ENCODE data around the gene TNC. TPM values are rescaled to one million over a fixed set of nuclear protein-coding genes. Genes with fewer than 3 reads are reported as not detected.

Gene TNC
- total and polyA plus RNA-seq, 2 donors (not counting 3 experiments of a cell fraction or from before 2014, with no cell fraction given): 0.29 TPM; not detected in 1

- intact Hi-C loops (cut with micrococcal nuclease): no loop called here
- no peak for TF ChIP-seq MYC (IDR thresholded peaks at IDR 0.05; ENCODE audit: low read depth, low read length)
- CTCF ChIA-PET: no interaction called here
Measured at GRCh38 chr9:115115924-115116323, 2.0 kb downstream of the TNC start.

GRCh38 chr9:115115117-115115880 is 2.7 kb downstream of the TNC start:
- no peak overlapping the region for H2AFZ ChIP-seq (ENCODE audit: low read depth, low read length)
- no TSS peak for BruUV-seq (replicated peaks)
- CTCF ChIA-PET: no interaction called here
- H3K9me1 ChIP-seq (replicated peaks; ENCODE audit: control insufficient read depth, extremely low read depth, insufficient read depth, low read length): no peaks in the 10 kb centered on the region
- H3K9ac ChIP-seq (replicated peaks; ENCODE audit: extremely low read depth, insufficient read depth, low read length): no peak overlapping the region
- no peak for DNase-seq (ENCODE audit: low read depth, low spot score)
- no peaks in the 10 kb centered on the region for H4K20me1 ChIP-seq (replicated peaks; ENCODE audit: control insufficient read depth, extremely low read depth, insufficient read depth, low read length)
- H3K9me3 ChIP-seq (replicated peaks; ENCODE audit: control insufficient read depth, insufficient read depth, low read length): no peaks in the 10 kb centered on the region
- H3K4me2 ChIP-seq (ENCODE audit: insufficient read depth, low read length): no peak overlapping the region
- no peaks in the 10 kb centered on the region for H3K36me3 ChIP-seq (ENCODE audit: control insufficient read depth in 2 of 2, extremely low read depth in 1 of 2, insufficient read depth in 2 of 2, low read length in 2 of 2)
- H3K27me3 ChIP-seq (ENCODE audit: control insufficient read depth in 2 of 2, insufficient read depth in 2 of 2, low read length in 2 of 2): no peaks in the 10 kb centered on the region
- TF ChIP-seq MAX (IDR thresholded peaks at IDR 0.05; ENCODE audit: insufficient read depth, insufficient read length) (no peak), JUN (IDR thresholded peaks at IDR 0.05; ENCODE audit: borderline replicate concordance, insufficient read depth, insufficient read length, low read depth) (no peak)
- no peak overlapping the region for H3K27ac ChIP-seq (ENCODE audit: insufficient read depth, low read depth, low read length)
- FAIRE-seq: no peak
- no peaks in the 10 kb centered on the region for H3K79me2 ChIP-seq (ENCODE audit: control insufficient read depth, insufficient read depth, low read length)
- H3K4me1 ChIP-seq (ENCODE audit: control insufficient read depth, extremely low read depth, insufficient read depth, low read length): no peaks in the 10 kb centered on the region
- POLR2A ChIA-PET: no interaction called here
- intact Hi-C loops (cut with micrococcal nuclease): no loop called here
- dilution Hi-C loops (cut with MboI; ENCODE audit: extremely low pct_ligation_motif_present, low sequenced_read_pairs): no loop called here
- no peak overlapping the region for H3K4me3 ChIP-seq (replicated peaks in 1 of 3; ENCODE audit: insufficient read depth in 1 of 3, low read depth in 1 of 3, low read length in 3 of 3)

More at GRCh38 chr9:115115924-115116323, 2.0 kb downstream of the TNC start:
- no peak overlapping the region for H3K27ac ChIP-seq (ENCODE audit: insufficient read depth, low read depth, low read length)
- H3K4me3 ChIP-seq (replicated peaks in 1 of 3; ENCODE audit: insufficient read depth in 1 of 3, low read depth in 1 of 3, low read length in 3 of 3): no peak overlapping the region
- BruUV-seq (replicated peaks): no TSS peak
- POLR2A ChIA-PET: no interaction called here
- DNase-seq (ENCODE audit: low read depth, low spot score): no peak
- no peak for FAIRE-seq
- H3K4me1 ChIP-seq (ENCODE audit: control insufficient read depth, extremely low read depth, insufficient read depth, low read length): no peaks in the 10 kb centered on the region
- dilution Hi-C loops (cut with MboI; ENCODE audit: extremely low pct_ligation_motif_present, low sequenced_read_pairs): no loop called here
- no peak overlapping the region for H3K4me2 ChIP-seq (ENCODE audit: insufficient read depth, low read length)
- no peaks in the 10 kb centered on the region for H3K79me2 ChIP-seq (ENCODE audit: control insufficient read depth, insufficient read depth, low read length)
- H2AFZ ChIP-seq (ENCODE audit: low read depth, low read length): no peak overlapping the region
- H4K20me1 ChIP-seq (replicated peaks; ENCODE audit: control insufficient read depth, extremely low read depth, insufficient read depth, low read length): no peaks in the 10 kb centered on the region
- no peak overlapping the region for H3K9ac ChIP-seq (replicated peaks; ENCODE audit: extremely low read depth, insufficient read depth, low read length)
- H3K9me1 ChIP-seq (replicated peaks; ENCODE audit: control insufficient read depth, extremely low read depth, insufficient read depth, low read length): no peaks in the 10 kb centered on the region
- no peaks in the 10 kb centered on the region for H3K36me3 ChIP-seq (ENCODE audit: control insufficient read depth in 2 of 2, extremely low read depth in 1 of 2, insufficient read depth in 2 of 2, low read length in 2 of 2)
- H3K9me3 ChIP-seq (replicated peaks; ENCODE audit: control insufficient read depth, insufficient read depth, low read length): no peaks in the 10 kb centered on the region
- H3K27me3 ChIP-seq (ENCODE audit: control insufficient read depth in 2 of 2, insufficient read depth in 2 of 2, low read length in 2 of 2): no peaks in the 10 kb centered on the region

Measured in endothelial cell of umbilical vein (primary cell).